Gastrocnemius medialis (tissue), 4 donors: ENCODE results near the gene PHLDB2. TPM values are rescaled to one million over a fixed set of nuclear protein-coding genes. Genes with fewer than 3 reads are reported as not detected.

Source experiments
- ATAC-seq, 2 donors: fragments of 150-250 bp; one replicate each; pipeline ENCODE4 v1.9.1; 2016
- DNase-seq, 2 donors: peaks; one replicate each; pipeline ENCODE4 v3.0.0-alpha.2; 2019
- H3K27ac ChIP-seq, 4 donors: fragments of 200-600 bp; sonication (generic); 1 replicate in 1 of 4; 2 replicates in 3 of 4; pipeline ENCODE4 v1.5.1; 2016 to 2018; ENCODE audit warnings: mild to moderate bottlenecking in 2 of 4, moderate library complexity in 1 of 4
- H3K27me3 ChIP-seq, 3 donors: fragments of 200-600 bp; sonication (generic) in 2 of 3; 1 replicate in 1 of 3; 2 replicates in 2 of 3; pipeline versions ENCODE4 v1.5.1 to v1.6.0; 2016 to 2019; ENCODE audit warnings: mild to moderate bottlenecking in 1 of 3, moderate library complexity in 1 of 3
- H3K36me3 ChIP-seq, 2 donors: fragments of 200-600 bp; sonication (generic) in 1 of 2; one replicate each; pipeline ENCODE4 v1.5.1; 2017 to 2018
- H3K4me1 ChIP-seq, 2 donors: fragments of 200-600 bp; sonication (generic) in 1 of 2; one replicate each; pipeline ENCODE4 v1.5.1; 2016 to 2017; ENCODE audit warnings: mild to moderate bottlenecking in 2 of 2
- H3K4me3 ChIP-seq, 4 donors: fragments of 200-600 bp; sonication (generic) in 3 of 4; 1 replicate in 1 of 4; 2 replicates in 3 of 4; pipeline ENCODE4 v1.5.1; 2016 to 2019; ENCODE audit warnings: mild to moderate bottlenecking in 2 of 4
- H3K9me3 ChIP-seq, 3 donors: fragments of 200-600 bp; sonication (generic) in 2 of 3; 1 replicate in 1 of 3; 2 replicates in 2 of 3; pipeline ENCODE4 v1.5.1; 2016 to 2019
- CTCF ChIP-seq, 5 experiments: fragments of 450-650 bp in 3 of 5; fragments of 200-600 bp in 2 of 5; sonication (generic) in 2 of 5; IDR thresholded peaks in 4 of 5; conservative IDR thresholded peaks in 1 of 5; 1 replicate in 4 of 5; 2 replicates in 1 of 5; pipeline ENCODE4 v1.5.1; 2016 to 2019; ENCODE audit warnings: antibody characterized with exemption in 5 of 5, mild to moderate bottlenecking in 3 of 5, moderate library complexity in 3 of 5
- POLR2A ChIP-seq, 2 donors: fragments of 450-650 bp; IDR thresholded peaks; one replicate each; pipeline ENCODE4 v1.6.1; 2017; ENCODE audit warnings: antibody characterized with exemption in 2 of 2, mild to moderate bottlenecking in 2 of 2, moderate library complexity in 2 of 2
- in situ Hi-C, 4 donors: fragments of 200-750 bp; cut with MboI; loops; one replicate each; pipeline versions ENCODE4 v1.15.0 to v1.8.0; 2017; ENCODE audit warnings: low sequenced_read_pairs in 4 of 4
- intact Hi-C: fragments of 100-400 bp; cut with DNase I; formaldehyde crosslinking; loops from one replicate; pipeline ENCODE4 v1.15.1; 2023; ENCODE audit warnings: low total_unique reads
- total RNA-seq, 4 donors: library from RNA; depleted of rRNA; stranded (reverse); fragments of >200 nt; gene quantifications; one replicate each; pipeline versions ENCODE4 v1.1.0 to v1.2.3, GENCODE V29; 2016

Gene PHLDB2
- total RNA-seq, 4 donors from 2014 or later, result 3.0 to 7.2 (median 4.0) TPM

- no peak overlapping the region for H3K27ac ChIP-seq
- intact Hi-C loops, result no loop called here
- no peak for ATAC-seq
Observed at GRCh38 chr3:111906656-111907055, 47.6 kb downstream of the PHLDB2 start.

GRCh38 chr3:111907151-111907550 is 48.1 kb downstream of the PHLDB2 start:
- intact Hi-C loops, result no loop called here
- no peak for ATAC-seq
- in situ Hi-C loops, result no loop called here
- H3K27me3 ChIP-seq, result no peaks in the 10 kb centered on the region
- no peak overlapping the region for H3K27ac ChIP-seq
- no peak for TF ChIP-seq CTCF (IDR thresholded peaks at IDR 0.05 in 4 of 5, conservative IDR thresholded peaks at IDR 0.05 in 1 of 5)
- no peaks in the 10 kb centered on the region for H3K9me3 ChIP-seq
- no peaks in the 10 kb centered on the region for H3K36me3 ChIP-seq
- peaks cover 4 to 9% of the 10 kb centered on the region in 2 donors for H3K4me1 ChIP-seq
- no peak for DNase-seq
- no peak overlapping the region for H3K4me3 ChIP-seq

More at GRCh38 chr3:111906656-111907055, 47.6 kb downstream of the PHLDB2 start:
- Histone ChIP-seq H3K4me1 (peaks cover 4 to 9% of the 10 kb centered on the region in 2 donors), H3K4me3 (no peak overlapping the region), H3K9me3 (no peaks in the 10 kb centered on the region), H3K27me3 (no peaks in the 10 kb centered on the region), H3K36me3 (no peaks in the 10 kb centered on the region)
- DNase-seq, result no peak
- TF ChIP-seq POLR2A (IDR thresholded peaks at IDR 0.05), result no peak
- TF ChIP-seq CTCF (IDR thresholded peaks at IDR 0.05 in 4 of 5, conservative IDR thresholded peaks at IDR 0.05 in 1 of 5), result no peak
- in situ Hi-C loops, result no loop called here

DNA sequence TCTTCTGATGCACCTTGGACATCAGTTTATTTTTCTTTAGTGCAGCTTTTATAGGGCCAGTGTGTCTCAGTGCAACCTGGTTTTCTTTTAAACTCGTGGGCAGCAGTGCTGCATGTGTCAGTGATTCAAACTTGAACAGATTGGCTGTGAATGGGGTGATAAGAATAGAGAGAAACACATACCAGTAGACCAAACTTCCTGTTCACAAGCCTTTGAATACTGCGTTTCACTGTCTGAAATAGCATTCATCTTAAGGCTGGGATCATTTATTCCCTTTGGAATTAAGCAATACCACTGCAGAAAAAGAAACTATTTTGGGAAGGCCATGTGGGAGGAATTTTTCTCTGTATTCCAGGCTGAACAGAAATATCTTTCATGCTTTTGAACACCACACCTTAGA is 51.7 kb downstream of the PHLDB2 start:
- Histone ChIP-seq H3K27me3 (no peaks in the 10 kb centered on the region), H3K36me3 (no peaks in the 10 kb centered on the region), H3K4me1 (peaks cover 4 to 6% of the 10 kb centered on the region in 2 donors), H3K27ac (peak overlapping the region in 3 of 4 donors; percentile 12 to 36 (median 13)), H3K9me3 (no peaks in the 10 kb centered on the region), H3K4me3 (no peak overlapping the region)
- intact Hi-C loops, result no loop called here
- in situ Hi-C loops, result no loop called here
- peak; percentile 62 to 69 for ATAC-seq
- no peak for TF ChIP-seq CTCF (IDR thresholded peaks at IDR 0.05 in 4 of 5, conservative IDR thresholded peaks at IDR 0.05 in 1 of 5)
- TF ChIP-seq POLR2A (IDR thresholded peaks at IDR 0.05), result no peak
- no peak for DNase-seq

DNA sequence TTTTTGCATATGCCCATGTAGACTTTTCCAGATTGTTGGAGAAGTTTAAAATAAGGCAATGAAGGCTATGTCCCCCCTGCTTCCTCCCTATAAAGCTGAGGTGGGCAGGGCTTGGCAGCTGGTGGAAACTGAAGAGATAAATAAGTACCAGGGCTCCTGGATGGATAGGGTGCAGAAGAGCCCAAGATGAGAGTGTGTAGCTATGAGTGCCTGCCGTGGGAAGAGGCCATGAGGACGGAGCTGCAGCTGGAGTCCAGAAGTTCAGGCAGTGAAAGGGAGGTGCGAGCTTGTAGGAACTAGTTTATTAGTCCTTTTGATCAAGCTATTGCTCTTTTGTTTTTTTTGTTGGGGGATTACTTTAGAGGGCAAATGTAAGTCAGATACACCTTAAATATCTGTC is 52.4 kb downstream of the PHLDB2 start:
- H3K36me3 ChIP-seq, result no peaks in the 10 kb centered on the region
- DNase-seq (no peak), ATAC-seq (no peak)
- H3K4me3 ChIP-seq, result no peak overlapping the region
- peaks cover 4 to 6% of the 10 kb centered on the region in 2 donors for H3K4me1 ChIP-seq
- intact Hi-C loops (no loop called here), in situ Hi-C loops (no loop called here)
- no peaks in the 10 kb centered on the region for H3K9me3 ChIP-seq
- H3K27me3 ChIP-seq, result no peaks in the 10 kb centered on the region
- TF ChIP-seq POLR2A (IDR thresholded peaks at IDR 0.05), result no peak
- TF ChIP-seq CTCF (IDR thresholded peaks at IDR 0.05 in 4 of 5, conservative IDR thresholded peaks at IDR 0.05 in 1 of 5), result no peak
- H3K27ac ChIP-seq, result peak overlapping the region; percentile 11 to 36 (median 24)

- intact Hi-C loops, result no loop called here
- Histone ChIP-seq H3K27ac (no peak overlapping the region), H3K4me1 (peaks cover 4 to 6% of the 10 kb centered on the region in 2 donors), H3K9me3 (no peaks in the 10 kb centered on the region), H3K36me3 (no peaks in the 10 kb centered on the region), H3K4me3 (no peak overlapping the region), H3K27me3 (no peaks in the 10 kb centered on the region)
- no peak for TF ChIP-seq POLR2A (IDR thresholded peaks at IDR 0.05)
- TF ChIP-seq CTCF (IDR thresholded peaks at IDR 0.05 in 4 of 5, conservative IDR thresholded peaks at IDR 0.05 in 1 of 5), result no peak
- in situ Hi-C loops, result no loop called here
- no peak for DNase-seq
- ATAC-seq, result no peak
Observed at GRCh38 chr3:111913163-111913763, 54.2 kb downstream of the PHLDB2 start.
